Smooth muscle cell (in vitro differentiated cells): ENCODE data around the gene DICER1. TPM values are rescaled to one million over a fixed set of nuclear protein-coding genes. Genes with fewer than 3 reads are reported as not detected.

Source experiments
- DNase-seq: peaks from one replicate; lab custom pipeline; 2025; ENCODE audit not compliant: unreplicated experiment; lab: John Stamatoyannopoulos, UW
- H2AFZ ChIP-seq: fragments of 200-600 bp; sonication (generic); 2 replicates; pipeline ENCODE4 v1.6.0; 2016; ENCODE audit warnings: antibody characterized with exemption, low read depth, mild to moderate bottlenecking
- H3F3A ChIP-seq: fragments of 200-600 bp; sonication (generic); 2 replicates; pipeline ENCODE4 v1.6.0; 2017; ENCODE audit warnings: antibody characterized with exemption, low read depth
- H3K27ac ChIP-seq: fragments of 200-600 bp; sonication (generic); 2 replicates; pipeline ENCODE4 v1.5.1; 2016; ENCODE audit warnings: low read depth, mild to moderate bottlenecking
- H3K27me3 ChIP-seq: fragments of 200-600 bp; sonication (generic); 2 replicates; pipeline ENCODE4 v1.6.1; 2016; ENCODE audit warnings: low read depth, mild to moderate bottlenecking
- H3K36me3 ChIP-seq: fragments of 200-600 bp; sonication (generic); 2 replicates; pipeline ENCODE4 v1.5.1; 2016; ENCODE audit warnings: low read depth
- H3K4me1 ChIP-seq: fragments of 200-600 bp; sonication (generic); 2 replicates; pipeline ENCODE4 v1.5.1; 2016; ENCODE audit warnings: low read depth
- H3K4me2 ChIP-seq: fragments of 200-600 bp; sonication (generic); 2 replicates; pipeline ENCODE4 v1.6.0; 2016; ENCODE audit warnings: mild to moderate bottlenecking
- H3K4me3 ChIP-seq: fragments of 200-600 bp; sonication (generic); 2 replicates; pipeline ENCODE4 v1.5.1; 2016; ENCODE audit warnings: mild to moderate bottlenecking
- H3K79me2 ChIP-seq: fragments of 200-600 bp; sonication (generic); 2 replicates; pipeline ENCODE4 v1.6.0; 2016; ENCODE audit warnings: low read depth, mild to moderate bottlenecking
- H3K9ac ChIP-seq: fragments of 200-600 bp; sonication (generic); 2 replicates; pipeline ENCODE4 v1.6.0; 2016; ENCODE audit warnings: low read depth
- H3K9me3 ChIP-seq: fragments of 200-600 bp; sonication (generic); replicated peaks from 2 replicates; pipeline ENCODE4 v1.5.1; 2016; ENCODE audit warnings: low read depth
- H4K20me1 ChIP-seq: fragments of 200-600 bp; sonication (generic); 2 replicates; pipeline ENCODE4 v1.6.0; 2016; ENCODE audit warnings: low read depth
- CTCF ChIP-seq: fragments of 200-600 bp; sonication (generic); IDR thresholded peaks from 2 replicates; pipeline ENCODE4 v1.5.1; 2017; ENCODE audit warnings: borderline replicate concordance, mild to moderate bottlenecking, antibody characterized with exemption; ENCODE audit not compliant: insufficient read depth, poor library complexity, severe bottlenecking
- WGBS: methylation state at CpG from one replicate; pipeline ENCODE4 v1.1.7; 2016; ENCODE audit warnings: low lambda C conversion rate; 5-methylcytosine and 5-hydroxymethylcytosine counted together
- polyA plus RNA-seq: library from polyadenylated mRNA; unstranded; fragments of >200 nt; fragmentation: Nextera tagmentation; extraction: Ambion mirVana; gene quantifications from 2 replicates; pipeline ENCODE4 v1.2.1, GENCODE V29; 2016
- total RNA-seq: library from RNA; depleted of rRNA; stranded (reverse); fragments of >200 nt; gene quantifications from 2 replicates; pipeline ENCODE4 v1.2.3, GENCODE V29; 2014

DICER1 gene
- total and polyA plus RNA-seq, 2 experiments from 2014 or later = 17.3 to 67.5 TPM

- no peaks in the 10 kb centered on the region for H3K9me3 ChIP-seq
- peaks cover 4% of the 10 kb centered on the region for H3K4me1 ChIP-seq
- no peaks in the 10 kb centered on the region for H3K79me2 ChIP-seq
- no peaks in the 10 kb centered on the region for H3K36me3 ChIP-seq
- H4K20me1 ChIP-seq = no peaks in the 10 kb centered on the region
- no peak for TF ChIP-seq CTCF
- no peak overlapping the region for H2AFZ ChIP-seq
- 36% methylated on average over 5 of the region's 5 CpGs for WGBS
- H3K27ac ChIP-seq = no peak overlapping the region
- no peak overlapping the region for H3K4me3 ChIP-seq
- H3K27me3 ChIP-seq = no peaks in the 10 kb centered on the region
- H3K4me2 ChIP-seq = no peak overlapping the region
- H3K9ac ChIP-seq = no peak overlapping the region
- H3F3A ChIP-seq = no peaks in the 10 kb centered on the region
- DNase-seq = no peak
Observed at GRCh38 chr14:95189367-95190132, 32.2 kb upstream of the DICER1 start.

- no peak for DNase-seq
- H3K9ac ChIP-seq = no peak overlapping the region
- no peaks in the 10 kb centered on the region for H3K9me3 ChIP-seq
- 91% methylated on average over 3 of the region's 3 CpGs for WGBS
- no peak overlapping the region for H3K4me3 ChIP-seq
- H3K27me3 ChIP-seq = no peaks in the 10 kb centered on the region
- no peak for TF ChIP-seq CTCF
- H3K79me2 ChIP-seq = no peaks in the 10 kb centered on the region
- no peak overlapping the region for H3K27ac ChIP-seq
- H2AFZ ChIP-seq = no peak overlapping the region
- peaks cover 13% of the 10 kb centered on the region for H3K4me1 ChIP-seq
- no peak overlapping the region for H3K4me2 ChIP-seq
- peaks cover 4% of the 10 kb centered on the region for H3F3A ChIP-seq
- H4K20me1 ChIP-seq = no peaks in the 10 kb centered on the region
- no peaks in the 10 kb centered on the region for H3K36me3 ChIP-seq
Observed at GRCh38 chr14:95188380-95188779, 31.1 kb upstream of the DICER1 start.

GRCh38 chr14:95185767-95186392 is 28.6 kb upstream of the DICER1 start:
- Histone ChIP-seq H3K4me1 (peaks cover 13% of the 10 kb centered on the region), H3K4me2 (peak overlapping the region; percentile 46), H3F3A (peaks cover 4% of the 10 kb centered on the region), H3K9ac (no peak overlapping the region), H3K79me2 (no peaks in the 10 kb centered on the region), H4K20me1 (no peaks in the 10 kb centered on the region), H3K36me3 (no peaks in the 10 kb centered on the region), H3K9me3 (no peaks in the 10 kb centered on the region), H2AFZ (no peak overlapping the region), H3K27ac (no peak overlapping the region), H3K4me3 (no peak overlapping the region), H3K27me3 (peaks cover 7% of the 10 kb centered on the region)
- 41% methylated on average over 11 of the region's 11 CpGs for WGBS
- no peak for TF ChIP-seq CTCF
- DNase-seq = no peak
